Effector memory CD4-positive, alpha-beta T cell (primary cell): Measurements from ENCODE around the gene GPX3.

Experiments
- DNase-seq, 3 donors: peaks; one replicate each; pipeline ENCODE4 v3.0.0-alpha.2; 2020
- H3K27ac ChIP-seq: 2 replicates; pipeline ENCODE4 v1.7.0; 2013; ENCODE audit warnings: mild to moderate bottlenecking, low read length, moderate library complexity; ENCODE audit not compliant: insufficient read depth, poor library complexity, severe bottlenecking
- H3K27me3 ChIP-seq: replicated peaks from 2 replicates; pipeline ENCODE4 v1.7.0; 2013; ENCODE audit warnings: mild to moderate bottlenecking, low read length; ENCODE audit not compliant: insufficient read depth, control insufficient read depth, poor library complexity, severe bottlenecking
- H3K36me3 ChIP-seq: 2 replicates; pipeline ENCODE4 v1.7.0; 2013; ENCODE audit warnings: mild to moderate bottlenecking, low read length, moderate library complexity; ENCODE audit not compliant: control insufficient read depth, insufficient read depth
- H3K4me1 ChIP-seq: 2 replicates; pipeline ENCODE4 v1.7.0; 2013; ENCODE audit warnings: low read length, mild to moderate bottlenecking; ENCODE audit not compliant: control insufficient read depth, insufficient read depth, poor library complexity, severe bottlenecking
- H3K4me3 ChIP-seq: 2 replicates; pipeline ENCODE4 v1.7.0; 2013; ENCODE audit warnings: low read length, low read depth, mild to moderate bottlenecking; ENCODE audit not compliant: insufficient read depth, poor library complexity, severe bottlenecking
- H3K9me3 ChIP-seq: 2 replicates; pipeline ENCODE4 v1.7.0; 2013; ENCODE audit warnings: mild to moderate bottlenecking, low read length, moderate library complexity; ENCODE audit not compliant: control insufficient read depth
- total RNA-seq, 3 donors: gene quantifications; one replicate each; lab custom pipeline; 2026; lab: John Stamatoyannopoulos, UW

GPX3 gene
- 0 to 0.39 (median 0) reads per million in 3 donors for total RNA-seq

GRCh38 chr5:151020304-151021110 is at the start of gene GPX3:
Gene GPX3, plus strand, starts transcription at chr5:151020591. Its CDS starts 64 bp downstream, at chr5:151020655.
- DNase-seq: peak in 1 of 3 donors; percentile 2
- peaks cover 17% of the 10 kb centered on the region for H3K4me1 ChIP-seq
- H3K4me3 ChIP-seq: peak within 1 kb of the TSS; percentile 51
- H3K9me3 ChIP-seq: no peaks in the 10 kb centered on the region
- no peaks in the 10 kb centered on the region for H3K27me3 ChIP-seq
- no peak within 1 kb of the TSS for H3K27ac ChIP-seq
- H3K36me3 ChIP-seq: no peaks in the 10 kb centered on the region

- Histone ChIP-seq H3K4me1 (no peaks in the 10 kb centered on the region), H3K9me3 (no peaks in the 10 kb centered on the region), H3K36me3 (no peaks in the 10 kb centered on the region), H3K27me3 (no peaks in the 10 kb centered on the region), H3K27ac (no peak overlapping the region), H3K4me3 (no peak overlapping the region)
- no peak for DNase-seq
These were observed 41.8 kb upstream of the GPX3 start for GRCh38 chr5:150978590-150978989.

GRCh38 chr5:150987746-150988145 is 32.6 kb upstream of the GPX3 start:
- Histone ChIP-seq H3K4me3 (no peak overlapping the region), H3K4me1 (no peaks in the 10 kb centered on the region), H3K9me3 (no peaks in the 10 kb centered on the region), H3K36me3 (no peaks in the 10 kb centered on the region), H3K27ac (no peak overlapping the region), H3K27me3 (no peaks in the 10 kb centered on the region)
- DNase-seq: no peak

GRCh38 chr5:150989695-150990094 is 30.7 kb upstream of the GPX3 start:
- Histone ChIP-seq H3K4me3 (no peak overlapping the region), H3K27ac (no peak overlapping the region), H3K9me3 (no peaks in the 10 kb centered on the region), H3K27me3 (no peaks in the 10 kb centered on the region), H3K4me1 (no peaks in the 10 kb centered on the region), H3K36me3 (no peaks in the 10 kb centered on the region)
- no peak for DNase-seq

GRCh38 chr5:150992705-150993104 is 27.7 kb upstream of the GPX3 start:
- no peaks in the 10 kb centered on the region for H3K4me1 ChIP-seq
- DNase-seq: no peak
- no peak overlapping the region for H3K4me3 ChIP-seq
- H3K27ac ChIP-seq: no peak overlapping the region
- no peaks in the 10 kb centered on the region for H3K36me3 ChIP-seq
- H3K9me3 ChIP-seq: no peaks in the 10 kb centered on the region
- H3K27me3 ChIP-seq: no peaks in the 10 kb centered on the region

GRCh38 chr5:150993422-150993821 is 27.0 kb upstream of the GPX3 start:
- no peak overlapping the region for H3K4me3 ChIP-seq
- H3K36me3 ChIP-seq: no peaks in the 10 kb centered on the region
- no peaks in the 10 kb centered on the region for H3K9me3 ChIP-seq
- DNase-seq: no peak
- no peaks in the 10 kb centered on the region for H3K27me3 ChIP-seq
- no peaks in the 10 kb centered on the region for H3K4me1 ChIP-seq
- H3K27ac ChIP-seq: no peak overlapping the region

- no peaks in the 10 kb centered on the region for H3K36me3 ChIP-seq
- no peaks in the 10 kb centered on the region for H3K9me3 ChIP-seq
- no peak for DNase-seq
- H3K27me3 ChIP-seq: no peaks in the 10 kb centered on the region
- H3K4me1 ChIP-seq: no peaks in the 10 kb centered on the region
- no peak overlapping the region for H3K4me3 ChIP-seq
- no peak overlapping the region for H3K27ac ChIP-seq
These were observed 26.5 kb upstream of the GPX3 start for GRCh38 chr5:150993826-150994412.

GRCh38 chr5:150999704-151000442 is 20.5 kb upstream of the GPX3 start:
- DNase-seq: no peak
- H3K27me3 ChIP-seq: no peaks in the 10 kb centered on the region
- no peaks in the 10 kb centered on the region for H3K4me1 ChIP-seq
- no peaks in the 10 kb centered on the region for H3K9me3 ChIP-seq
- no peaks in the 10 kb centered on the region for H3K36me3 ChIP-seq
- no peak overlapping the region for H3K27ac ChIP-seq
- no peak overlapping the region for H3K4me3 ChIP-seq

- Histone ChIP-seq H3K27me3 (no peaks in the 10 kb centered on the region), H3K4me3 (no peak overlapping the region), H3K27ac (no peak overlapping the region), H3K4me1 (no peaks in the 10 kb centered on the region), H3K36me3 (no peaks in the 10 kb centered on the region), H3K9me3 (no peaks in the 10 kb centered on the region)
- no peak for DNase-seq
These were observed 19.0 kb upstream of the GPX3 start for GRCh38 chr5:151001436-151001835.

GRCh38 chr5:151002250-151002649 is 18.1 kb upstream of the GPX3 start:
- Histone ChIP-seq H3K36me3 (no peaks in the 10 kb centered on the region), H3K4me3 (no peak overlapping the region), H3K9me3 (no peaks in the 10 kb centered on the region), H3K27ac (no peak overlapping the region), H3K27me3 (no peaks in the 10 kb centered on the region), H3K4me1 (no peaks in the 10 kb centered on the region)
- DNase-seq: no peak
